OCI-LY1 (cell line): ENCODE data around the gene KCNK3.

ENCODE experiments used
- EZH2 ChIP-seq: fragments of 200-600 bp; sonication (generic), shearing (Covaris generic); IDR thresholded peaks from 2 replicates; pipeline ENCODE4 v1.8.0; 2017; ENCODE audit warnings: borderline replicate concordance, mixed run types, mild to moderate bottlenecking, antibody characterized with exemption, low read length, moderate library complexity, mixed read lengths
- TF ChIP-seq, protein P1 (sequence below): fragments of 200-600 bp; sonication (generic), shearing (Covaris generic); IDR thresholded peaks from 2 replicates; pipeline ENCODE4 v1.5.1; 2017; ENCODE audit warnings: mild to moderate bottlenecking, antibody characterized with exemption, low read length, moderate library complexity, mixed read lengths

- TF ChIP-seq, protein P1, sequence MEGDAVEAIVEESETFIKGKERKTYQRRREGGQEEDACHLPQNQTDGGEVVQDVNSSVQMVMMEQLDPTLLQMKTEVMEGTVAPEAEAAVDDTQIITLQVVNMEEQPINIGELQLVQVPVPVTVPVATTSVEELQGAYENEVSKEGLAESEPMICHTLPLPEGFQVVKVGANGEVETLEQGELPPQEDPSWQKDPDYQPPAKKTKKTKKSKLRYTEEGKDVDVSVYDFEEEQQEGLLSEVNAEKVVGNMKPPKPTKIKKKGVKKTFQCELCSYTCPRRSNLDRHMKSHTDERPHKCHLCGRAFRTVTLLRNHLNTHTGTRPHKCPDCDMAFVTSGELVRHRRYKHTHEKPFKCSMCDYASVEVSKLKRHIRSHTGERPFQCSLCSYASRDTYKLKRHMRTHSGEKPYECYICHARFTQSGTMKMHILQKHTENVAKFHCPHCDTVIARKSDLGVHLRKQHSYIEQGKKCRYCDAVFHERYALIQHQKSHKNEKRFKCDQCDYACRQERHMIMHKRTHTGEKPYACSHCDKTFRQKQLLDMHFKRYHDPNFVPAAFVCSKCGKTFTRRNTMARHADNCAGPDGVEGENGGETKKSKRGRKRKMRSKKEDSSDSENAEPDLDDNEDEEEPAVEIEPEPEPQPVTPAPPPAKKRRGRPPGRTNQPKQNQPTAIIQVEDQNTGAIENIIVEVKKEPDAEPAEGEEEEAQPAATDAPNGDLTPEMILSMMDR: no peak
- no peak for TF ChIP-seq EZH2
These were observed 6.3 kb upstream of the KCNK3 start for GRCh38 chr2:26685989-26686839.
